Right lobe of liver (tissue), 6 donors: ENCODE data around the gene MED12L. TPM values are rescaled to one million over a fixed set of nuclear protein-coding genes. Genes with fewer than 3 reads are reported as not detected.

ENCODE experiments used
- ATAC-seq, 4 donors: fragments of 200-7000 bp; cut with Tn5 transposase; one replicate each; pipeline ENCODE4 v1.9.1; 2020; ENCODE audit warnings: mild to moderate bottlenecking in 4 of 4, moderate library complexity in 4 of 4
- DNase-seq, 3 donors: peaks; one replicate each; pipeline ENCODE4 v3.0.0-alpha.2; 2020
- H3K27ac ChIP-seq, 3 donors: fragments of 200-600 bp; one replicate each; pipeline ENCODE4 v1.8.0; 2022
- H3K27me3 ChIP-seq, 2 donors: fragments of 200-600 bp; one replicate each; pipeline ENCODE4 v1.8.0; 2022
- H3K36me3 ChIP-seq, 4 donors: fragments of 200-600 bp; sonication (generic) in 1 of 4; one replicate each; pipeline versions ENCODE4 v1.5.1 to v1.8.0; 2017 to 2022; ENCODE audit warnings: control low read depth in 1 of 4
- H3K4me1 ChIP-seq, 4 donors: fragments of 200-600 bp; sonication (generic) in 1 of 4; one replicate each; pipeline versions ENCODE4 v1.5.1 to v1.8.0; 2017 to 2022; ENCODE audit warnings: control low read depth in 1 of 4
- H3K4me3 ChIP-seq, 3 donors: fragments of 200-600 bp; one replicate each; pipeline ENCODE4 v1.8.0; 2022
- H3K9me3 ChIP-seq, 4 donors: fragments of 200-600 bp; sonication (generic) in 1 of 4; one replicate each; pipeline versions ENCODE4 v1.5.1 to v1.8.0; 2017 to 2022; ENCODE audit warnings: control low read depth in 1 of 4
- CTCF ChIP-seq, 4 donors: fragments of 200-600 bp in 3 of 4; fragments of 450-650 bp in 1 of 4; IDR thresholded peaks; one replicate each; pipeline versions ENCODE4 v1.5.1 to v1.8.0; 2016 to 2022; ENCODE audit warnings: antibody characterized with exemption in 4 of 4, mild to moderate bottlenecking in 2 of 4
- POLR2A ChIP-seq: fragments of 450-650 bp; IDR thresholded peaks from one replicate; pipeline ENCODE4 v1.6.1; 2017; ENCODE audit warnings: antibody characterized with exemption, mild to moderate bottlenecking
- whole genome bisulfite sequencing: methylation state at CpG from one replicate; pipeline ENCODE4 v1.1.6; 2018; ENCODE audit warnings: low coverage, low lambda C conversion rate; ENCODE audit not compliant: insufficient coverage; ENCODE audit errors: missing lambda C conversion rate; 5-methylcytosine and 5-hydroxymethylcytosine counted together
- intact Hi-C, 2 donors: fragments of 100-400 bp; cut with DNase I; formaldehyde crosslinking; loops; one replicate each; pipeline versions ENCODE4 v1.11.2 to v1.14.1; 2022
- total RNA-seq, 6 experiments: library from RNA; depleted of rRNA in 2 of 6; stranded (reverse); fragments of >200 nt in 2 of 6; fragmentation: NEBNext Ultra II Directional in 3 of 6; extraction: Animal tissue kit (Norgen Biotek cat#: 25700) in 3 of 6; gene quantifications; one replicate each; pipeline versions ENCODE4 v1.1.0 to v1.2.4, GENCODE V29; 2016 to 2023
- donor health status: DM: no; HTN: yes; CAD: no.
- donor health status: DM: no; HTN: no; CAD: no.
- donor health status: DM: no; HTN: no; CAD: no.
- donor health status: DM: no; HTN: yes; CAD: no.
- donor health status: DM: no; HTN: yes; CAD: no.

Gene MED12L
- total RNA-seq, 6 experiments from 2014 or later = 0.04 to 0.64 (median 0.40) TPM

GRCh38 chr3:151226088-151226563, 140.7 kb downstream of the MED12L start:
- H3K4me1 ChIP-seq = peaks cover 0 to 18% (median 2%) of the 10 kb centered on the region in 4 donors
- no peaks in the 10 kb centered on the region for H3K9me3 ChIP-seq
- H3K4me3 ChIP-seq = no peak overlapping the region
- ATAC-seq (peak; percentile 38 to 74 (median 54)), DNase-seq (no peak)
- H3K36me3 ChIP-seq = no peaks in the 10 kb centered on the region
- 11% methylated on average over 4 of the region's 4 CpGs for WGBS
- no peaks in the 10 kb centered on the region for H3K27me3 ChIP-seq
- intact Hi-C loops = no loop called here
- TF ChIP-seq CTCF (IDR thresholded peaks at IDR 0.05) = no peak
- TF ChIP-seq POLR2A = no peak
- peak overlapping the region in 1 of 3 donors; percentile 60 for H3K27ac ChIP-seq

GRCh38 chr3:151226825-151227224, 141.4 kb downstream of the MED12L start:
- TF ChIP-seq CTCF (IDR thresholded peaks at IDR 0.05) (no peak), POLR2A (no peak)
- intact Hi-C loops = no loop called here
- no peaks in the 10 kb centered on the region for H3K36me3 ChIP-seq
- 46% methylated on average over 5 of the region's 5 CpGs for WGBS
- DNase-seq (no peak), ATAC-seq (peak in 1 of 4 donors; percentile 38)
- H3K4me1 ChIP-seq = peaks cover 0 to 18% (median 2%) of the 10 kb centered on the region in 4 donors
- no peaks in the 10 kb centered on the region for H3K9me3 ChIP-seq
- no peaks in the 10 kb centered on the region for H3K27me3 ChIP-seq
- no peak overlapping the region for H3K4me3 ChIP-seq
- peak overlapping the region in 1 of 3 donors; percentile 32 for H3K27ac ChIP-seq

- Histone ChIP-seq H3K9me3 (no peaks in the 10 kb centered on the region), H3K27ac (peak overlapping the region in 1 of 3 donors; percentile 24), H3K36me3 (no peaks in the 10 kb centered on the region), H3K4me3 (no peak overlapping the region), H3K4me1 (peaks cover 0 to 18% (median 2%) of the 10 kb centered on the region in 4 donors), H3K27me3 (no peaks in the 10 kb centered on the region)
- WGBS = 59% methylated on average over 6 of the region's 6 CpGs
- intact Hi-C loops = no loop called here
- DNase-seq = no peak
- peak; percentile 21 to 39 (median 30) for ATAC-seq
- TF ChIP-seq POLR2A (no peak), CTCF (IDR thresholded peaks at IDR 0.05) (no peak)
These were observed 141.9 kb downstream of the MED12L start for GRCh38 chr3:151227266-151227806.

GRCh38 chr3:151227807-151228665, 142.6 kb downstream of the MED12L start:
- intact Hi-C loops = no loop called here
- Histone ChIP-seq H3K4me3 (no peak overlapping the region), H3K9me3 (no peaks in the 10 kb centered on the region), H3K36me3 (no peaks in the 10 kb centered on the region), H3K27ac (peak overlapping the region in 1 of 3 donors; percentile 24), H3K27me3 (no peaks in the 10 kb centered on the region), H3K4me1 (peaks cover 0 to 18% (median 2%) of the 10 kb centered on the region in 4 donors)
- no peak for TF ChIP-seq POLR2A
- TF ChIP-seq CTCF (IDR thresholded peaks at IDR 0.05) = peak; percentile 93 to 96 (median 94)
- WGBS = 30% methylated on average over 9 of the region's 9 CpGs
- peak; percentile 64 to 68 (median 65) for DNase-seq
- ATAC-seq = peak; percentile 89 to 96 (median 94)
